Effector memory CD4-positive, alpha-beta T cell (primary cell): ENCODE results near the gene CLDN15.
"Not testable (repeated sequence)": the region's sequence is repeated elsewhere in the genome, so short reads cannot be mapped to it uniquely, and the experiment has no call there.

ENCODE experiments used
- DNase-seq, 3 donors: peaks; one replicate each; pipeline ENCODE4 v3.0.0-alpha.2; 2020
- H3K27ac ChIP-seq: 2 replicates; pipeline ENCODE4 v1.7.0; 2013; ENCODE audit warnings: mild to moderate bottlenecking, low read length, moderate library complexity; ENCODE audit not compliant: insufficient read depth, poor library complexity, severe bottlenecking
- H3K27me3 ChIP-seq: replicated peaks from 2 replicates; pipeline ENCODE4 v1.7.0; 2013; ENCODE audit warnings: mild to moderate bottlenecking, low read length; ENCODE audit not compliant: insufficient read depth, control insufficient read depth, poor library complexity, severe bottlenecking
- H3K36me3 ChIP-seq: 2 replicates; pipeline ENCODE4 v1.7.0; 2013; ENCODE audit warnings: mild to moderate bottlenecking, low read length, moderate library complexity; ENCODE audit not compliant: control insufficient read depth, insufficient read depth
- H3K4me1 ChIP-seq: 2 replicates; pipeline ENCODE4 v1.7.0; 2013; ENCODE audit warnings: low read length, mild to moderate bottlenecking; ENCODE audit not compliant: control insufficient read depth, insufficient read depth, poor library complexity, severe bottlenecking
- H3K4me3 ChIP-seq: 2 replicates; pipeline ENCODE4 v1.7.0; 2013; ENCODE audit warnings: low read length, low read depth, mild to moderate bottlenecking; ENCODE audit not compliant: insufficient read depth, poor library complexity, severe bottlenecking
- H3K9me3 ChIP-seq: 2 replicates; pipeline ENCODE4 v1.7.0; 2013; ENCODE audit warnings: mild to moderate bottlenecking, low read length, moderate library complexity; ENCODE audit not compliant: control insufficient read depth

CLDN15 gene

DNA sequence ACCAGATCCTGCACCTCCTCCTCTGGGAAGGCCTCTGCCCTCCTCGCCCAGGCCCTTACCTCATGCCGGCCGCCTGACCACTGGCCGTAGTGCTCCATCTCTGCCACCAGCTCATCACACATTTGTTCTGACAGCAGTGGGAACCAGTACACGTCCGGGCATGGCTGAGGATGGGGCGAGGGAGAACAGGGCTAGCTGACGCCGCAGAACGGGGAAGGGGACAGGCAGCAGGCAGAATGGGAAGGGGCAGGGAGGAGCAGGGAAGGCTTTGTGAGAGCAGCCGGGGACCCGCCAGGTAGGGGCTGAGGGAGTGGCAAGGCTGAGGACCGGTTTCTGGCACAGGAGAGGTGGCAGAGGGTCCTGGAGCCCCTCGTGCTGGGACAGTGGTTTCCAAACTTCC is 28.8 kb downstream of the CLDN15 start:
- H3K36me3 ChIP-seq, result peaks cover 25% of the 10 kb centered on the region
- no peak overlapping the region for H3K4me3 ChIP-seq

DNA sequence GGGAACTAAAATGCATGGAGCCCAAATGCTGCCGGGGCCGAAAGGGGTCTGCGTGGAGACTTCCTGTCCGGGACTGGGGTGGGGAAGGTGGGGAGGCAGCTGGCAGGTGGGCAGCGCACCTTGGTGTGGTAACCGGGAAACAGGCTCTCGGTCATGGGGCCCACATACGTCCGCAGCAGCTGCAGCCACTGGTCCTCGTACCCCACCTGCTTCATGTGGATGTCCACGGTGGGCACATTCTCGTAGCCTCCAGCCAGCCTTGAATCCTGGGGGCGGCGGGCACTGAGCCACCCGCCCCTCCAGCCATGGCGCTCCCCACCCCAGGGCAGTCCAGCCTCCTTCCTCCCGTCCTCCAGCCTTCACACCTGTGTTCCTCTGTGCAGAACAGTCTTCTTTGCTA is 30.1 kb downstream of the CLDN15 start:
- Histone ChIP-seq H3K27me3 (peaks cover 3% of the 10 kb centered on the region), H3K4me3 (no peak overlapping the region), H3K4me1 (no peaks in the 10 kb centered on the region), H3K27ac (no peak overlapping the region), H3K9me3 (no peaks in the 10 kb centered on the region), H3K36me3 (peaks cover 22% of the 10 kb centered on the region)
- DNase-seq, result no peak

More for the DNA sequence above, 28.8 kb downstream of the CLDN15 start:
- Histone ChIP-seq H3K27ac (no peak overlapping the region), H3K27me3 (no peaks in the 10 kb centered on the region), H3K9me3 (no peaks in the 10 kb centered on the region), H3K4me1 (no peaks in the 10 kb centered on the region)
- no peak for DNase-seq

DNA sequence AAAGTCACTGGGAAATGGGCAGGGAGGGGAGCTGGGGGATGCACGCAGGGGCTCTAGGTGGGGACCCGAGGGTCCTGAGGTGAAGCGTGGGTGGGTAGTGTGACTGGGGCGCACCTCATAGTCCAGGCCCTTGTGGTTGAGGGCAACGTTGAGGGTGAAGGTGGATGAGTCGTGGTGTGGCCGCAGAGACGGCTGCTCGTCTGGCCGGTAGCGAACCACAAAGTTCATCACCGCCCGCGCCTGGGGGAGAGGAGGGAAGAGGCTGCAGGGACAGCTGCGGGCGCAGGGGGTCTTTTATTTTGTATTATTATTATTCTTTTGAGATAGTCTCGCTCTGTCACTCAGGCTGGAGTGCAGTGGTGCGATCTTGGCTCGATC is 30.9 kb downstream of the CLDN15 start:
- no peak overlapping the region for H3K27ac ChIP-seq
- peaks cover 7% of the 10 kb centered on the region for H3K27me3 ChIP-seq
- H3K4me1 ChIP-seq, result peaks cover 4% of the 10 kb centered on the region
- DNase-seq, result no peak
- no peak overlapping the region for H3K4me3 ChIP-seq
- H3K36me3 ChIP-seq, result peaks cover 18% of the 10 kb centered on the region
- no peaks in the 10 kb centered on the region for H3K9me3 ChIP-seq

DNA sequence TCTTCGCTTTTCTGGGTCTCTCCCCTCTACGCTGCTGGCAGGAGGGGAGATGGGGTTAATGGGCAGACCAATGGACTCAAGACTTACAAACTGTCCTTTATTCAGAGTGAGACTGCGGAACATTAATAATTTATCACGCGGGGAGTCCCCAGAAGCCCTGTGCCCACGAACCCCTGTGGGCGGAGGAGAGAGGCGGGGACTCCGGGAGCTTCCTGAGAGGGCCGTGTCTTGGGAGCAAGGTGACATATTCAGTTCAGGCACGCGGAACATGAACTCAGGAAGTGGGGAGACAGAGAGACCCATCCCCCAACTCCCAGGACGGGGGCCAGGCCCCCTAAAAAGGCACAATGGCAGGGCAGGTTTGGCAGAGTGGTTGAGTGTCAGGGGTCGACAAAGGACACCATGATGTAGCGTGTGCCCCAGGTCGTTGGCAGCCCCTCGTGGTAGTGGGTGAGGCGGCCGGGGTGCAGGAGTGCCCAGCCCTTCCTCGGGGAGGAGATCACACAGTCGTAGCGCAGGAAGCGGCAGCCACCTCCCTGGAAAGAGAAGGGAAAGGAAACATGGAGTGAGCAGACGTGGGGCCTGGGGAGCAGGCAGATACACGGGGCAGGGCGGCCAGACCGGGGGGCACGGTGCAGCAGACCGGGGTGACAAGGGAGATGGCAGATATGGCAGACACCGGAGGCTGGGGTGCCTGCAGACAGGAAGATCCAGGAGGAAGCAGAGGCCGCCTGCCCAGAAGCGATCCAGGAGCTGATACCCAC is 31.5 kb downstream of the CLDN15 start:
- Histone ChIP-seq H3K27ac (no peak overlapping the region), H3K4me3 (no peak overlapping the region), H3K27me3 (peaks cover 11% of the 10 kb centered on the region), H3K4me1 (peaks cover 5% of the 10 kb centered on the region), H3K36me3 (peaks cover 13% of the 10 kb centered on the region), H3K9me3 (no peaks in the 10 kb centered on the region)
- no peak for DNase-seq

DNA sequence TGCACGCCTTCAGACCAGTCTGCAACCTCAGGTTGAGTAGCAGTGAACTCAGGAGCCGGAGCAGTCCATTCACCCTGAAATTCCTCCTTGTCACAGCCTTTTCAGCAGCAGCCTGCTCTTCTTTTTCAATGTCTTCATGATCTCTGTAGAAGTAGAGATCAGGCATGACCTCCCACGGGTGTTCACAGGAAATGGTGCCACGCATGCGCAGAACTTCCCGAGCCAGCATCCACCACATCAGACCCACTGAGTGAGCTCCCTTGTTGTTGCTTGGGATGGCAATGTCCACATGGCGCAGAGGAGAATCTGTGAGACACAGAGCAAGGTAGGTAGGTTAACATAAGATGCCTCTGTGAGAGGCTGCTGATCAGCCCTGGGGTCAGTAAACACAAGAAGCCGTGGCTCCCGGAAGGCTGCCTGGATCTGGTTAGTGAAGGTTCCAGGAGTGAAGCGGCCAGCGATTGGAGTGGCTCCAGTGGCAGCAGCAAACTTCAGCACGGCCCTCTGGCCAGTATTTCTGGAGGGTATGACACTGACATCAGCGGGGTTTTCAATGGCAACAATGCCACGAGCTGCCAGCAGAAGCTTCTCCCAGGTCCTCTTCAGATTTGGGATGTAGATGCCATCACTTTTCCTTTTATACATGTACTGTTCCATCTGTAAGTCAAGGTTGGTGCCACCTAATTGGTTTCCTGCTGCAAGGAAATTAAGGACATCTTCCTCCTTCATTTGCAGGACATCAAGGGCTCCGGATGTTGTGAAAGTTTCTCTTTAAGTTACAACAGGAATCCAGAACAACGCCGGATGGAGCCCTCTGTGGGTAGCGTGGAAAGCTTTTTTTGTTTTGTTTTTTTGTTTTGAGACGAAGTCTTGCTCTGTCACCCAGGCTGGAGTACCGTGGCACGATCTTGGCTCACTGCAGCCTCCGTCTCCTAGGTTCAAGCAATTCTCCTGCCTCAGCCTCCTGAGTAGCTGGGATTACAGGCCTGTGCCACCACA is 33.6 kb downstream of the CLDN15 start:
- peaks cover 11% of the 10 kb centered on the region for H3K36me3 ChIP-seq
- not testable (repeated sequence) for H3K27ac ChIP-seq, H3K9me3 ChIP-seq, H3K4me1 ChIP-seq
- DNase-seq, result peak in 1 of 3 donors; percentile 18
- H3K27me3 ChIP-seq, result peaks cover 23% of the 10 kb centered on the region
- peak overlapping the region; percentile 32 for H3K4me3 ChIP-seq

GRCh38 chr7:101202603-101202918 is 35.0 kb downstream of the CLDN15 start:
- Histone ChIP-seq H3K27me3 (peaks cover 23% of the 10 kb centered on the region), H3K9me3 (no peaks in the 10 kb centered on the region), H3K4me3 (no peak overlapping the region), H3K4me1 (peaks cover 5% of the 10 kb centered on the region), H3K36me3 (peaks cover 6% of the 10 kb centered on the region), H3K27ac (no peak overlapping the region)
- no peak for DNase-seq

GRCh38 chr7:101201695-101202602 is 35.7 kb downstream of the CLDN15 start:
- Histone ChIP-seq H3K27me3 (peaks cover 23% of the 10 kb centered on the region), H3K4me1 (peaks cover 5% of the 10 kb centered on the region), H3K27ac (no peak overlapping the region), H3K9me3 (no peaks in the 10 kb centered on the region), H3K4me3 (no peak overlapping the region), H3K36me3 (peaks cover 6% of the 10 kb centered on the region)
- no peak for DNase-seq

GRCh38 chr7:101200862-101201599 is 36.6 kb downstream of the CLDN15 start, which contains the start of gene MOGAT3:
TSS of gene MOGAT3 (minus strand) at chr7:101201036. CDS start at chr7:101200854, 182 bp downstream.
- DNase-seq, result no peak
- Histone ChIP-seq H3K27me3 (peaks cover 23% of the 10 kb centered on the region), H3K4me1 (peaks cover 5% of the 10 kb centered on the region), H3K27ac (no peak within 1 kb of the TSS), H3K36me3 (peaks cover under 1% of the 10 kb centered on the region), H3K4me3 (no peak within 1 kb of the TSS), H3K9me3 (no peaks in the 10 kb centered on the region)

GRCh38 chr7:101200504-101200861 is 37.1 kb downstream of the CLDN15 start:
- Histone ChIP-seq H3K27me3 (peaks cover 23% of the 10 kb centered on the region), H3K27ac (no peak overlapping the region), H3K9me3 (no peaks in the 10 kb centered on the region), H3K4me1 (peaks cover 5% of the 10 kb centered on the region), H3K4me3 (no peak overlapping the region), H3K36me3 (no peaks in the 10 kb centered on the region)
- no peak for DNase-seq
